ENCODE results near the gene NECTIN3. TPM values are rescaled to one million over a fixed set of nuclear protein-coding genes. Genes with fewer than 3 reads are reported as not detected.

Gene NECTIN3
- total and polyA plus RNA-seq, 10 of the 15 experiments (the other 5 are each of a cell fraction or from before 2014, with no cell fraction given) = 0.21 TPM; not detected in 9

DNA sequence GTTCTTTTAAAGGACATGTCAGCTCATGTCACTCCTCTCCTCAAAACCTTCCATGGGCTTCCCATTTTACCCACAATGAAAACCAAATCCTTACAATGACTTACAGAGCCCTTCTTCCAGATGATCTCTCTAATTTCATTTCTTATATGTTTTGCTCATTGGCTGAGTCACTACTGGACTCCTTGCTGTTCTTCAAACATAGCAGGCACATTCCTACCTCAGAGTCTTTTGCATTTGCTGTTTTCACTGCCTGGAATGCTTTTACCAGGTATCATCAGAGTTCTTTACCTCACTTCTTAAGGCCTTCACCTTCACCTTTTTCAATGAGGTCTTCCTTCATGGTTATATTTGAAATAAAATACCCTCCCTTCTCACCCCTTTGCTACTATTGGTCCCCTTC lies 57.3 kb downstream of the NECTIN3 start:
- no TSS peak for BruUV-seq (replicated peaks)
- in situ Hi-C loops (cut with MboI) (no loop called here), intact Hi-C loops (cut with micrococcal nuclease; ENCODE audit: unreplicated experiment) (no loop called here)
- Histone ChIP-seq H4K20me1 (ENCODE audit: control insufficient read depth, insufficient read depth) (no peaks in the 10 kb centered on the region), H3K36me3 (ENCODE audit: control insufficient read depth in 2 of 2, insufficient read depth in 2 of 2, low read length in 1 of 2) (no peaks in the 10 kb centered on the region), H3K4me2 (ENCODE audit: control insufficient read depth, insufficient read depth) (no peak overlapping the region), H2AFZ (ENCODE audit: control insufficient read depth, low read depth, low read length) (no peak overlapping the region), H3K9me3 (replicated peaks; ENCODE audit: control insufficient read depth, insufficient read depth, low read length) (no peaks in the 10 kb centered on the region), H3K27ac (ENCODE audit: control insufficient read depth, insufficient read depth) (no peak overlapping the region), H3K27me3 (replicated peaks in 1 of 2; ENCODE audit: control insufficient read depth in 2 of 2, insufficient read depth in 2 of 2, low read length in 1 of 2) (no peaks in the 10 kb centered on the region), H3K9ac (ENCODE audit: control insufficient read depth, insufficient read depth, low read length) (no peak overlapping the region), H3K79me2 (ENCODE audit: control insufficient read depth, insufficient read depth, low read length) (no peaks in the 10 kb centered on the region), H3K4me1 (ENCODE audit: control insufficient read depth, insufficient read depth, low read length) (no peaks in the 10 kb centered on the region), H3K4me3 (no peak overlapping the region)
- ChIA-PET POLR2A (no interaction called here), RAD21 (ENCODE audit: unreplicated experiment) (no interaction called here), SMC1A (ENCODE audit: uncharacterized antibody, unreplicated experiment) (no interaction called here), CTCF (no interaction called here)
- DNase-seq (ENCODE audit: low read depth, low spot score) = no peak
- ATAC-seq = no peak
- no peak for TF ChIP-seq NR2F1 (conservative IDR thresholded peaks at IDR 0.05)
- no peak for TF ChIP-seq RCOR1 (conservative IDR thresholded peaks at IDR 0.05; ENCODE audit: low read depth, low read length)
- no peak for TF ChIP-seq ZSCAN29 (IDR thresholded peaks at IDR 0.05)
- no peak for TF ChIP-seq TAF1 (IDR thresholded peaks at IDR 0.05; ENCODE audit: borderline replicate concordance, low read depth, low read length)
- TF ChIP-seq, protein P1, sequence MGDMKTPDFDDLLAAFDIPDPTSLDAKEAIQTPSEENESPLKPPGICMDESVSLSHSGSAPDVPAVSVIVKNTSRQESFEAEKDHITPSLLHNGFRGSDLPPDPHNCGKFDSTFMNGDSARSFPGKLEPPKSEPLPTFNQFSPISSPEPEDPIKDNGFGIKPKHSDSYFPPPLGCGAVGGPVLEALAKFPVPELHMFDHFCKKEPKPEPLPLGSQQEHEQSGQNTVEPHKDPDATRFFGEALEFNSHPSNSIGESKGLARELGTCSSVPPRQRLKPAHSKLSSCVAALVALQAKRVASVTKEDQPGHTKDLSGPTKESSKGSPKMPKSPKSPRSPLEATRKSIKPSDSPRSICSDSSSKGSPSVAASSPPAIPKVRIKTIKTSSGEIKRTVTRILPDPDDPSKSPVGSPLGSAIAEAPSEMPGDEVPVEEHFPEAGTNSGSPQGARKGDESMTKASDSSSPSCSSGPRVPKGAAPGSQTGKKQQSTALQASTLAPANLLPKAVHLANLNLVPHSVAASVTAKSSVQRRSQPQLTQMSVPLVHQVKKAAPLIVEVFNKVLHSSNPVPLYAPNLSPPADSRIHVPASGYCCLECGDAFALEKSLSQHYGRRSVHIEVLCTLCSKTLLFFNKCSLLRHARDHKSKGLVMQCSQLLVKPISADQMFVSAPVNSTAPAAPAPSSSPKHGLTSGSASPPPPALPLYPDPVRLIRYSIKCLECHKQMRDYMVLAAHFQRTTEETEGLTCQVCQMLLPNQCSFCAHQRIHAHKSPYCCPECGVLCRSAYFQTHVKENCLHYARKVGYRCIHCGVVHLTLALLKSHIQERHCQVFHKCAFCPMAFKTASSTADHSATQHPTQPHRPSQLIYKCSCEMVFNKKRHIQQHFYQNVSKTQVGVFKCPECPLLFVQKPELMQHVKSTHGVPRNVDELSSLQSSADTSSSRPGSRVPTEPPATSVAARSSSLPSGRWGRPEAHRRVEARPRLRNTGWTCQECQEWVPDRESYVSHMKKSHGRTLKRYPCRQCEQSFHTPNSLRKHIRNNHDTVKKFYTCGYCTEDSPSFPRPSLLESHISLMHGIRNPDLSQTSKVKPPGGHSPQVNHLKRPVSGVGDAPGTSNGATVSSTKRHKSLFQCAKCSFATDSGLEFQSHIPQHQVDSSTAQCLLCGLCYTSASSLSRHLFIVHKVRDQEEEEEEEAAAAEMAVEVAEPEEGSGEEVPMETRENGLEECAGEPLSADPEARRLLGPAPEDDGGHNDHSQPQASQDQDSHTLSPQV (IDR thresholded peaks at IDR 0.05) = no peak
- no peak for TF ChIP-seq POLR2AphosphoS5 (IDR thresholded peaks at IDR 0.05; ENCODE audit: low read length)
- TF ChIP-seq SREBF1 (IDR thresholded peaks at IDR 0.05; ENCODE audit: low read length) = no peak
- TF ChIP-seq HDAC2 (IDR thresholded peaks at IDR 0.05) = no peak
- no peak for TF ChIP-seq CBX5 (IDR thresholded peaks at IDR 0.05; ENCODE audit: low read depth)
- no peak for TF ChIP-seq IRF4 (IDR thresholded peaks at IDR 0.05; ENCODE audit: low read depth, low read length)
- TF ChIP-seq HDGF (IDR thresholded peaks at IDR 0.05) = no peak
- TF ChIP-seq SMAD1 (IDR thresholded peaks at IDR 0.05; ENCODE audit: low read depth, partially characterized antibody) = no peak
- no peak for TF ChIP-seq SMARCA5 (IDR thresholded peaks at IDR 0.05)
- FAIRE-seq = no peak

Data from GM12878 (cell line).